Astrocyte (in vitro differentiated cells and primary cell): ENCODE data around the gene MBP. TPM values are rescaled to one million over a fixed set of nuclear protein-coding genes. Genes with fewer than 3 reads are reported as not detected.

ENCODE experiments used
- DNase-seq: peaks from one replicate; pipeline ENCODE4 v3.0.0-alpha.2; 2010; ENCODE audit warnings: low read depth
- FAIRE-seq: peaks from 2 replicates; lab custom pipeline; 2011; peaks lifted over from hg19 to GRCh38; lab: Jason Lieb, UNC
- H2AFZ ChIP-seq: 2 replicates; pipeline ENCODE4 v1.6.0; 2012; ENCODE audit warnings: low read depth, low read length, inconsistent platforms
- H3K27ac ChIP-seq: 2 replicates; pipeline ENCODE4 v1.5.1; 2011; ENCODE audit warnings: low read depth, low read length, inconsistent platforms
- H3K27me3 ChIP-seq: 2 replicates; pipeline ENCODE4 v1.6.0; 2011; ENCODE audit warnings: low read length, inconsistent platforms; ENCODE audit not compliant: insufficient read depth
- H3K36me3 ChIP-seq: 2 replicates; pipeline ENCODE4 v1.5.1; 2011; ENCODE audit warnings: low read length, inconsistent platforms; ENCODE audit not compliant: insufficient read depth
- H3K4me1 ChIP-seq: 2 replicates; pipeline ENCODE4 v1.5.1; 2011; ENCODE audit warnings: low read length, inconsistent platforms; ENCODE audit not compliant: insufficient read depth
- H3K4me2 ChIP-seq: 2 replicates; pipeline ENCODE4 v1.6.0; 2012; ENCODE audit warnings: low read length, inconsistent platforms
- H3K4me3 ChIP-seq: 2 replicates; pipeline ENCODE4 v1.5.1; 2011; ENCODE audit warnings: low read depth, mild to moderate bottlenecking, low read length, inconsistent platforms; ENCODE audit not compliant: insufficient read depth
- H3K79me2 ChIP-seq: 2 replicates; pipeline ENCODE4 v1.6.0; 2012; ENCODE audit warnings: mild to moderate bottlenecking, low read length, inconsistent platforms; ENCODE audit not compliant: insufficient read depth
- H3K9ac ChIP-seq: 2 replicates; pipeline ENCODE4 v1.6.0; 2012; ENCODE audit warnings: mild to moderate bottlenecking, low read length, inconsistent platforms
- H3K9me3 ChIP-seq: 2 replicates; pipeline ENCODE4 v1.5.1; 2012; ENCODE audit warnings: low read depth, mild to moderate bottlenecking, low read length, inconsistent platforms; ENCODE audit not compliant: insufficient read depth
- H4K20me1 ChIP-seq: 2 replicates; pipeline ENCODE4 v1.6.0; 2012; ENCODE audit warnings: low read length, inconsistent platforms; ENCODE audit not compliant: insufficient read depth
- H3K27ac Mint-ChIP-seq: one replicate; pipeline ENCODE4 v1.8.0; 2021; ENCODE audit warnings: mild to moderate bottlenecking, mixed read lengths; ENCODE audit not compliant: unreplicated experiment
- H3K27me3 Mint-ChIP-seq: one replicate; pipeline ENCODE4 v1.8.0; 2021; ENCODE audit warnings: low read depth, mixed read lengths; ENCODE audit not compliant: unreplicated experiment
- H3K36me3 Mint-ChIP-seq: one replicate; pipeline ENCODE4 v1.8.0; 2021; ENCODE audit warnings: low read depth, mixed read lengths; ENCODE audit not compliant: unreplicated experiment
- H3K4me1 Mint-ChIP-seq: one replicate; pipeline ENCODE4 v1.8.0; 2021; ENCODE audit warnings: low read depth, mixed read lengths; ENCODE audit not compliant: unreplicated experiment
- H3K4me3 Mint-ChIP-seq: one replicate; pipeline ENCODE4 v1.8.0; 2021; ENCODE audit warnings: mild to moderate bottlenecking, moderate library complexity, mixed read lengths; ENCODE audit not compliant: unreplicated experiment
- H3K9me3 Mint-ChIP-seq: one replicate; pipeline ENCODE4 v1.8.0; 2021; ENCODE audit warnings: mild to moderate bottlenecking, mixed read lengths; ENCODE audit not compliant: unreplicated experiment
- CTCF ChIP-seq: IDR thresholded peaks from 2 replicates; pipeline ENCODE4 v1.5.1; 2011; ENCODE audit warnings: low read depth, mild to moderate bottlenecking, inconsistent platforms, low read length, moderate library complexity; ENCODE audit not compliant: insufficient read depth
- EZH2 ChIP-seq: IDR thresholded peaks from 2 replicates; pipeline ENCODE4 v1.6.1; 2012; ENCODE audit warnings: mild to moderate bottlenecking, low read length, inconsistent platforms; ENCODE audit not compliant: insufficient read depth
- total RNA-seq: library from RNA; stranded (reverse); gene quantifications from 2 replicates; pipeline ENCODE4 v1.2.1, GENCODE V29; 2021

Gene MBP
- total RNA-seq, 1 donor from 2014 or later: 11.4 TPM

GRCh38 chr18:76999077-76999476 lies 133.5 kb downstream of the MBP start:
- H3K4me1 ChIP-seq: no peaks in the 10 kb centered on the region
- TF ChIP-seq CTCF (no peak), EZH2 (no peak)
- no peak overlapping the region for H2AFZ ChIP-seq
- H3K27ac Mint-ChIP-seq: no peak overlapping the region
- H3K9me3 ChIP-seq: no peaks in the 10 kb centered on the region
- DNase-seq: no peak
- H3K27me3 Mint-ChIP-seq: peaks cover 12% of the 10 kb centered on the region
- no peaks in the 10 kb centered on the region for H3K27me3 ChIP-seq
- H3K4me3 ChIP-seq: no peak overlapping the region
- H3K9ac ChIP-seq: no peak overlapping the region
- no peaks in the 10 kb centered on the region for H3K36me3 ChIP-seq
- H3K9me3 Mint-ChIP-seq: no peaks in the 10 kb centered on the region
- no peak overlapping the region for H3K4me2 ChIP-seq
- no peaks in the 10 kb centered on the region for H3K4me1 Mint-ChIP-seq
- H3K27ac ChIP-seq: no peak overlapping the region
- H4K20me1 ChIP-seq: no peaks in the 10 kb centered on the region
- H3K36me3 Mint-ChIP-seq: no peaks in the 10 kb centered on the region
- H3K79me2 ChIP-seq: no peaks in the 10 kb centered on the region
- no peak overlapping the region for H3K4me3 Mint-ChIP-seq
- FAIRE-seq: no peak

- FAIRE-seq: no peak
- no peak for TF ChIP-seq CTCF
- TF ChIP-seq EZH2: no peak
Observed at GRCh38 chr18:76997951-76998808, 134.4 kb downstream of the MBP start.

GRCh38 chr18:76996429-76996828 lies 136.2 kb downstream of the MBP start:
- H3K79me2 ChIP-seq: no peaks in the 10 kb centered on the region
- H3K4me1 ChIP-seq: no peaks in the 10 kb centered on the region
- no peak overlapping the region for H3K4me3 ChIP-seq
- Mint-ChIP-seq H3K4me3 (no peak overlapping the region), H3K4me1 (no peaks in the 10 kb centered on the region), H3K27ac (no peak overlapping the region), H3K27me3 (peaks cover 12% of the 10 kb centered on the region), H3K9me3 (no peaks in the 10 kb centered on the region), H3K36me3 (no peaks in the 10 kb centered on the region)
- no peaks in the 10 kb centered on the region for H4K20me1 ChIP-seq
- no peak for FAIRE-seq
- no peak overlapping the region for H2AFZ ChIP-seq
- no peak overlapping the region for H3K4me2 ChIP-seq
- H3K27me3 ChIP-seq: no peaks in the 10 kb centered on the region
- no peak for TF ChIP-seq CTCF
- TF ChIP-seq EZH2: no peak
- H3K9me3 ChIP-seq: no peaks in the 10 kb centered on the region
- DNase-seq: no peak
- H3K9ac ChIP-seq: no peak overlapping the region
- no peaks in the 10 kb centered on the region for H3K36me3 ChIP-seq
- H3K27ac ChIP-seq: no peak overlapping the region

More at GRCh38 chr18:76997951-76998808, 134.4 kb downstream of the MBP start:
- no peaks in the 10 kb centered on the region for H3K27me3 ChIP-seq
- Mint-ChIP-seq H3K27me3 (peaks cover 8% of the 10 kb centered on the region), H3K9me3 (no peaks in the 10 kb centered on the region), H3K27ac (no peak overlapping the region), H3K4me3 (no peak overlapping the region), H3K4me1 (no peaks in the 10 kb centered on the region), H3K36me3 (no peaks in the 10 kb centered on the region)
- H3K79me2 ChIP-seq: no peaks in the 10 kb centered on the region
- H3K9me3 ChIP-seq: no peaks in the 10 kb centered on the region
- no peak overlapping the region for H3K4me2 ChIP-seq
- H4K20me1 ChIP-seq: no peaks in the 10 kb centered on the region
- H3K36me3 ChIP-seq: no peaks in the 10 kb centered on the region
- H3K9ac ChIP-seq: no peak overlapping the region
- DNase-seq: no peak
- H2AFZ ChIP-seq: no peak overlapping the region
- no peak overlapping the region for H3K27ac ChIP-seq
- no peaks in the 10 kb centered on the region for H3K4me1 ChIP-seq
- no peak overlapping the region for H3K4me3 ChIP-seq
